ENCODE measurements around the gene BACH1.

BACH1 gene

DNA sequence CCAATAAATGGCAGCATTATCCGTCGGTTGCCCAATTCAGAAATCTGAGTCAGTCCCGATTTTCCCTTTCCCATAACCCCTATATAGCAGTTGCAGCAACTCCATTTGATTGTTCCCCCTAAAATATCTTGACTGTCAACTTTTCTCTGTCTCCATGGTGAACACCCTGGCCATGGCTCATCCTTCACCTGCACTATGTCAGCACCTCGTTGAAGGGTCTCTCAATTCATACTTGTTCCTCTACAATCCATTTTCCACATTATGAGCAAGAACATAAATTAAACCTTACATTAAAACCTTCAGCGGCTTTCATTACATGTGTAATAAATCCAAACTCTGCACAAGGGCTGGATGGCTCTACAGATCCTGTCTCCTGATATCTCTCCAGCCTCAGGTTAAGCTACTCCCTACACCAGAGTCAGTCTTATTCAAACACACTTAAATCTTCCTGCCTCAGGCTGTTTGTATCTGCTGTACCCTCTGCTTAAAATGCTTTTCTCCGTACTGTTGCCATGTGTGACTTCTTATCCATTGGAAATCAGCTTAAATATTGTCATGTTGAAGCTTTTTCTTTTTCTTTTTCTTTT is 87.3 kb downstream of the BACH1 start:
- no peak for DNase-seq

DNA sequence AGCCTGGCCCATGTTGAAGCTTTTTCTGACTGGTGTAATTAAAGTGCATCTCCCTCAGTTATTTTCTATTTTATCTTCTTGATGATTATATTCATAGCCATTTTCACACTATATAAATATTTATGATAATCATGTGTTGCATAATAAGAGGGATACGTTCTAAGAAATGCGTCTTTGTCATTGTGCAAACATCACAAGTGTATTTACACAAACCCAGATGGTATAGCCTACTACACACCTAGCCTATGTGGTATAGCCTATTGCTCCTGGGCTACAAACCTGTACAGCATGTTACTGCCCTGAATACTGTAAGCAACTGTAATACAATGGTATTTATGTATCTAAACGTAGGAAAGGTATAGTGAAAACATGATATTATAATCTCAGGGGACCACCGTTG is 88.1 kb downstream of the BACH1 start:
- DNase-seq: no peak

DNA sequence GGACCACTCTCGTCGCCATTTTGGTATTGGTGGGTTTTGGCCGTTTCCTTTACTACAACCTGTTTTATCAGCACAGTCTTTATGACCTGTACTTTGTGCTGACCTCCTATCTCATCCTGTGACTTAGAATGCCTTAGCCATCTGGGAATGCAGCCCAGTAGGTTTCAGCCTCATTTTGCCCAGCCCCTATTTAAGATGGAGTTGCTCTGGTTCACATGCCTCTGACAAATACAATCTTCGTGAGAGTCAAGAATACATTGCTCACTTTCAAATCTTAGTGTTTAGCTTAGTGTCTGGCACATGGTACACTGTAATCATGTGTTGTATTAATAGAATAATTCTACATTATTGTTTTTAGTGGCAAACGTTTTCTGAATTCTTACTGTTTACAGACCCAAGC is 88.9 kb downstream of the BACH1 start:
- no peak for DNase-seq

- DNase-seq: no peak
Measured at GRCh38 chr21:29389136-29389535, 90.4 kb downstream of the BACH1 start.

DNA sequence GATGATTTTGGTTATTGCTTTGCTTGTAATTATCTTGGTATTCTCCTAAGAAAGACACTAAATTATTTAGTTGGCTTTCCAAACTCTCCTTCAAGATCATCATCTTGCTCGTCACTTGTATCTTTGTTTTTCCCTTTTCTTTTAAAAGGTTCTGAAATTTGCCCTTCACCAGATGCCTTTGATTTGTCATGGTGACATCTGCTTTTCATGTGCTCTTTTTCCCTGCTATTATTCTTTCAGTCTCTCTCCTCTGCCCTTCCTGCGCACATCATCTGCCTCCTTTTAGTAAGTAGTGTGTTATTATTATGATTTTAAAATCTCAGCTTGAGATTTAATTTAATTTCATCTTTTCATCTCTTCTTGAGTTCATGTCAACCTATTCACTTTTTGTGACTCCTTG is 92.1 kb downstream of the BACH1 start:
- no peak for DNase-seq

DNA sequence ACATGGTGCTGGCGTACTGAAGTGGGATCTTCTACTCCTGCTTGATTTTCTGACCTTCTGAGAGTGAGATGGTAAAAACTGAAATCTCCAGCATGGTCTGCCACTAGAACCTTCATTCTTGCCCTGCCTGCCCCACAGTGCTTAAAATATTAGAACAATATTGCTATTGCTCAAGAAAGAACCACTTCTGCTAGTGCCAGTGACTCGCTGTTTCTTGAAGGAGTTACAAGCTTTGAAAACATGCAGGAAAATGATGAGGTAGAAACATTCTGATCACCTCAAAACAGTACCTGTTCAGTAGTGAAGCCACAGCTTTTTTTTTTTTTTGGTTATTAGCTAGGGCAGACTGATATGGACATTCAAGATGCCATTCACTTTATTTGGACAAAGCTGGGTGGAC is 95.3 kb downstream of the BACH1 start:
- no peak for DNase-seq

Measured in activated CD8-positive, alpha-beta memory T cell treated with anti-CD3 and anti-CD28 coated beads, Interleukin-2, amount 50 U/mL, for 48 hours (primary cell).